ENCODE results near the gene STK32C. TPM values are rescaled to one million over a fixed set of nuclear protein-coding genes. Genes with fewer than 3 reads are reported as not detected.

STK32C gene
- total RNA-seq, 1 donor from 2014 or later = 9.4 TPM

- intact Hi-C loops (cut with micrococcal nuclease) = no loop called here
Measured at GRCh38 chr10:132250481-132251475, 57.0 kb downstream of the STK32C start.

- intact Hi-C loops (cut with micrococcal nuclease) = no loop called here
Measured at GRCh38 chr10:132249824-132250375, 57.9 kb downstream of the STK32C start.

GRCh38 chr10:132249226-132249724 is 58.5 kb downstream of the STK32C start:
- intact Hi-C loops (cut with micrococcal nuclease) = no loop called here

- intact Hi-C loops (cut with micrococcal nuclease) = no loop called here
Measured at GRCh38 chr10:132248455-132249225, 59.1 kb downstream of the STK32C start.

- intact Hi-C loops (cut with micrococcal nuclease) = no loop called here
Measured at GRCh38 chr10:132247943-132248342, 59.8 kb downstream of the STK32C start.

GRCh38 chr10:132246296-132246695 is 61.5 kb downstream of the STK32C start:
- intact Hi-C loops (cut with micrococcal nuclease) = no loop called here

GRCh38 chr10:132245056-132245455 is 62.7 kb downstream of the STK32C start:
- intact Hi-C loops (cut with micrococcal nuclease) = no loop called here

GRCh38 chr10:132243626-132244025 is 64.1 kb downstream of the STK32C start:
- intact Hi-C loops (cut with micrococcal nuclease) = no loop called here

GRCh38 chr10:132243141-132243540 is 64.6 kb downstream of the STK32C start:
- intact Hi-C loops (cut with micrococcal nuclease) = no loop called here

- intact Hi-C loops (cut with micrococcal nuclease) = no loop called here
Measured at GRCh38 chr10:132242103-132242840, 65.5 kb downstream of the STK32C start.

- intact Hi-C loops (cut with micrococcal nuclease) = no loop called here
Measured at GRCh38 chr10:132241496-132241895, 66.3 kb downstream of the STK32C start.

- intact Hi-C loops (cut with micrococcal nuclease) = no loop called here
Measured at GRCh38 chr10:132241086-132241485, 66.7 kb downstream of the STK32C start.

GRCh38 chr10:132240581-132240980 is 67.2 kb downstream of the STK32C start:
- intact Hi-C loops (cut with micrococcal nuclease) = no loop called here

- intact Hi-C loops (cut with micrococcal nuclease) = no loop called here
Measured at GRCh38 chr10:132240156-132240555, 67.6 kb downstream of the STK32C start.

GRCh38 chr10:132239126-132240031 is 68.4 kb downstream of the STK32C start:
- intact Hi-C loops (cut with micrococcal nuclease) = no loop called here

- intact Hi-C loops (cut with micrococcal nuclease) = no loop called here
Measured at GRCh38 chr10:132238371-132239125, 69.2 kb downstream of the STK32C start.

GRCh38 chr10:132237871-132238270 is 69.9 kb downstream of the STK32C start:
- intact Hi-C loops (cut with micrococcal nuclease) = no loop called here

- intact Hi-C loops (cut with micrococcal nuclease) = no loop called here
Measured at GRCh38 chr10:132237396-132237795, 70.4 kb downstream of the STK32C start.

- intact Hi-C loops (cut with micrococcal nuclease) = no loop called here
Measured at GRCh38 chr10:132236881-132237280, 70.9 kb downstream of the STK32C start.

Measured in T-helper 1 cell treated with Interleukin-12 subunit alpha and Interleukin-12 subunit beta and Interleukin-4 antibody, amounts not matched to agents 30 ng/mL and 1 ng/mL, for 36 hours (primary cell).